ENCODE data around the gene ALOXE3.

- TF ChIP-seq EZH2 (optimal IDR thresholded peaks at IDR 0.05; ENCODE audit: low read depth, low read length) (no peak), CTCF (IDR thresholded peaks at IDR 0.05; ENCODE audit: low read length) (no peak), EZH2phosphoT487 (IDR thresholded peaks at IDR 0.05; ENCODE audit: low read length) (no peak)
Measured at GRCh38 chr17:8163978-8164814, 45.9 kb upstream of the ALOXE3 start.
